LNCAP (cell line): Measurements from ENCODE around the gene NLRP6.

ENCODE experiments used
- TF ChIP-seq, protein P1 (sequence below): fragments of 450-650 bp; IDR thresholded peaks from 2 replicates; pipeline ENCODE4 v1.5.1; 2017; ENCODE audit warnings: mild to moderate bottlenecking

Gene NLRP6

DNA sequence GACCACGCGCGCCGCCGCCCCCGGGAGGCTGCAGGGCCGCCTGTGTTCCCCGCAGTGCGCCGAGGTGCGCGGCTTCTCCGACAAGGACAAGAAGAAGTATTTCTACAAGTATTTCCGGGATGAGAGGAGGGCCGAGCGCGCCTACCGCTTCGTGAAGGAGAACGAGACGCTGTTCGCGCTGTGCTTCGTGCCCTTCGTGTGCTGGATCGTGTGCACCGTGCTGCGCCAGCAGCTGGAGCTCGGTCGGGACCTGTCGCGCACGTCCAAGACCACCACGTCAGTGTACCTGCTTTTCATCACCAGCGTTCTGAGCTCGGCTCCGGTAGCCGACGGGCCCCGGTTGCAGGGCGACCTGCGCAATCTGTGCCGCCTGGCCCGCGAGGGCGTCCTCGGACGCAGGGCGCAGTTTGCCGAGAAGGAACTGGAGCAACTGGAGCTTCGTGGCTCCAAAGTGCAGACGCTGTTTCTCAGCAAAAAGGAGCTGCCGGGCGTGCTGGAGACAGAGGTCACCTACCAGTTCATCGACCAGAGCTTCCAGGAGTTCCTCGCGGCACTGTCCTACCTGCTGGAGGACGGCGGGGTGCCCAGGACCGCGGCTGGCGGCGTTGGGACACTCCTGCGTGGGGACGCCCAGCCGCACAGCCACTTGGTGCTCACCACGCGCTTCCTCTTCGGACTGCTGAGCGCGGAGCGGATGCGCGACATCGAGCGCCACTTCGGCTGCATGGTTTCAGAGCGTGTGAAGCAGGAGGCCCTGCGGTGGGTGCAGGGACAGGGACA, 2.7 kb downstream of the NLRP6 start:
- TF ChIP-seq, protein P1, sequence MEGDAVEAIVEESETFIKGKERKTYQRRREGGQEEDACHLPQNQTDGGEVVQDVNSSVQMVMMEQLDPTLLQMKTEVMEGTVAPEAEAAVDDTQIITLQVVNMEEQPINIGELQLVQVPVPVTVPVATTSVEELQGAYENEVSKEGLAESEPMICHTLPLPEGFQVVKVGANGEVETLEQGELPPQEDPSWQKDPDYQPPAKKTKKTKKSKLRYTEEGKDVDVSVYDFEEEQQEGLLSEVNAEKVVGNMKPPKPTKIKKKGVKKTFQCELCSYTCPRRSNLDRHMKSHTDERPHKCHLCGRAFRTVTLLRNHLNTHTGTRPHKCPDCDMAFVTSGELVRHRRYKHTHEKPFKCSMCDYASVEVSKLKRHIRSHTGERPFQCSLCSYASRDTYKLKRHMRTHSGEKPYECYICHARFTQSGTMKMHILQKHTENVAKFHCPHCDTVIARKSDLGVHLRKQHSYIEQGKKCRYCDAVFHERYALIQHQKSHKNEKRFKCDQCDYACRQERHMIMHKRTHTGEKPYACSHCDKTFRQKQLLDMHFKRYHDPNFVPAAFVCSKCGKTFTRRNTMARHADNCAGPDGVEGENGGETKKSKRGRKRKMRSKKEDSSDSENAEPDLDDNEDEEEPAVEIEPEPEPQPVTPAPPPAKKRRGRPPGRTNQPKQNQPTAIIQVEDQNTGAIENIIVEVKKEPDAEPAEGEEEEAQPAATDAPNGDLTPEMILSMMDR: no peak

DNA sequence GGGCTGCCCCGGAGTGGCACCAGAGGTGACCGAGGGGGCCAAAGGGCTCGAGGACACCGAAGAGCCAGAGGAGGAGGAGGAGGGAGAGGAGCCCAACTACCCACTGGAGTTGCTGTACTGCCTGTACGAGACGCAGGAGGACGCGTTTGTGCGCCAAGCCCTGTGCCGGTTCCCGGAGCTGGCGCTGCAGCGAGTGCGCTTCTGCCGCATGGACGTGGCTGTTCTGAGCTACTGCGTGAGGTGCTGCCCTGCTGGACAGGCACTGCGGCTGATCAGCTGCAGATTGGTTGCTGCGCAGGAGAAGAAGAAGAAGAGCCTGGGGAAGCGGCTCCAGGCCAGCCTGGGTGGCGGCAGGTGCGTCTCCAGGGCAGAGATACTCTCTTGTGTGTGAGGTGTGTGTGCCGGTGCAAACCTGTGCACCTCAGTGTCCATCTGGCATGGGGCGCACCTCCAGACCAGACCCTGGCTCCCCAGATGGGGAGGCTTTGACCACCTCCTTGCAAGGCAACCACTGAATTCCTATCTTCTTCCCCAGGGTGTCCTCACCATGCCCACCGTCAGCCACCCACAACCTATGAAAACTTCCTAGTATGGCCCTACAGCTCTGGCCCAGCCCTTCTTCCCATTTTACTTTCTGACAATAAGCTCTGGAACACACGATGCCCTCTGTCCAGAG, 3.4 kb downstream of the NLRP6 start:
- TF ChIP-seq, protein P1: no peak

DNA sequence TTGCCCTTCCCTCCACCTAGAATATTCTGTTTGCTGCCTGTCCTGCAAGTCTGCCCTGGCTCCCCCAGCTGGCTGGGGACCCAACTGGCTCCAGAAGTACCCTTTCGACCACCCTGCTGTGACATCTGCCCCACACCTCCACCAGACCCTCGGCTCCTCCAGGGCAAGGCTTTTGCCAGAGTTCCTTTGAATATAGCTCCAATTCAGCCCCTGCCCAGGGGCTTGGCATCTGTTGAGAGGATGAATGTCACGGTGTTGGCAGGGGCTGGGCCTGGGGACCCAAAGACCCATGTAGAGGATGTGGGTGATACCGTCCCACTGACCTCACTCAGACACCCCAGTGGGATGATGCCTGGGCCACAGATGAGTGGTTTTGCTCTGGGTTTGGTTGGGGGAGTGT, 4.0 kb downstream of the NLRP6 start:
- TF ChIP-seq, protein P1: no peak

DNA sequence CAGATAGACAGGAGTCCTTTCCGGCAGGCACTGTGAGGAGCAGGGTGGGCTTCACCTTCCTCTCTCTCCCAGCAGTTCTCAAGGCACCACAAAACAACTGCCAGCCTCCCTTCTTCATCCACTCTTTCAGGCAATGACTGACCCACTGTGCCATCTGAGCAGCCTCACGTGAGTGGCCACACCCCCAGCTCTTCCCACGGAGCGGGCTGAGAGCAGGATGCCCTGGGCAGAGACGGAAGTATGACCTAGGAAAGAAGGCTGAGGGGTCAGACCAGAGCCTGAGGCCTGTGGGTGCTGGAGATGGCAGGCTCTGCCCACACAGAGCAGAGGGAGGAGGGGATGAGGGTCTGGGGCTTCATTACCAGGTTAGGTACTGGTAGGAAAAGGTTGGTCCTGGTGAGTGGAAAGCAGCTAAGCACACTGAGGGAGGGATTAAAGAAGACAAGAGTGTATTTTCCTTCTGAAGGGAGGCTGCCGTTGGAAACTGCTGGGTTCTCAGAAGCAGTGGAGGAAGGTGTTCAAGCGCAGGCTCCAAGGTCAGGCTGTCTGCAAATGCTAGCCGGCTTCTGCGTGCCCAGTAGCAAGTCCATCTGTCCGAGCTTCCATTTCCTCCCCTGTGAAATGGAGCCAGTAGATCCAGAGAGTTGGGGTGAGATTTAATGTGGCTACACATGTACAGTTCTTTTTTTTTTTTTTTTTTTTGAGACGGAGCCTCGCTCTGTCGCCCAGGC, 4.6 kb downstream of the NLRP6 start:
- TF ChIP-seq, protein P1: no peak

DNA sequence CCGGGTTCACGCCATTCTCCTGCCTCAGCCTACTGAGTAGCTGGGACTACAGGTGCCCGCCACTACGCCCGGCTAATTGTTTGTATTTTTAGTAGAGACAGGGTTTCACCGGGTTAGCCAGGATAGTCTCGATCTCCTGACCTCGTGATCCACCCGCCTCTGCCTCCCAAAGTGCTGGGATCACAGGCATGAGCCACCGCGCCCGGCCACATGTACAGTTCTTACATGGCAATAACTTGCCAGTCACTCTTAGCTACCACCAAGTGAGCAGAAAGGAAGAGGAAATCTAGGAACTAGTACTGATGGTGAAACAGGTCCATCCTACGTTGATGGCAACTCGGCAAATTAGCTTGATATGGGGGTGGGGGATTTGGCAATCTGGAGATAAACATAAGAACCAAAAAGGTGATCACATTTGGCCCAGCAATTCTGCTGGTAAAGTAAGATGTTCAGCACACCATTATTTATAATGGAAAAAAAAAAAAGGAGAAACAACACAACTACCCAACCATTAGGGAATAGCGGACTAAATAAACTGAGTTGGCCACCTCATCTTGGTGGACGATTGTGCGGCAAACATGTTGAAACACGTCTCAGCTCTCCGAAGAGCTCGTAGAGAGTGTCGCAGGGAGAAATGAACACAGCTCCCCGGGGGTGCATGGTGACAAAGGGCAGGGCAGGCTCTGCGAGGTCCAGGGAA, 5.3 kb downstream of the NLRP6 start:
- TF ChIP-seq, protein P1: no peak

DNA sequence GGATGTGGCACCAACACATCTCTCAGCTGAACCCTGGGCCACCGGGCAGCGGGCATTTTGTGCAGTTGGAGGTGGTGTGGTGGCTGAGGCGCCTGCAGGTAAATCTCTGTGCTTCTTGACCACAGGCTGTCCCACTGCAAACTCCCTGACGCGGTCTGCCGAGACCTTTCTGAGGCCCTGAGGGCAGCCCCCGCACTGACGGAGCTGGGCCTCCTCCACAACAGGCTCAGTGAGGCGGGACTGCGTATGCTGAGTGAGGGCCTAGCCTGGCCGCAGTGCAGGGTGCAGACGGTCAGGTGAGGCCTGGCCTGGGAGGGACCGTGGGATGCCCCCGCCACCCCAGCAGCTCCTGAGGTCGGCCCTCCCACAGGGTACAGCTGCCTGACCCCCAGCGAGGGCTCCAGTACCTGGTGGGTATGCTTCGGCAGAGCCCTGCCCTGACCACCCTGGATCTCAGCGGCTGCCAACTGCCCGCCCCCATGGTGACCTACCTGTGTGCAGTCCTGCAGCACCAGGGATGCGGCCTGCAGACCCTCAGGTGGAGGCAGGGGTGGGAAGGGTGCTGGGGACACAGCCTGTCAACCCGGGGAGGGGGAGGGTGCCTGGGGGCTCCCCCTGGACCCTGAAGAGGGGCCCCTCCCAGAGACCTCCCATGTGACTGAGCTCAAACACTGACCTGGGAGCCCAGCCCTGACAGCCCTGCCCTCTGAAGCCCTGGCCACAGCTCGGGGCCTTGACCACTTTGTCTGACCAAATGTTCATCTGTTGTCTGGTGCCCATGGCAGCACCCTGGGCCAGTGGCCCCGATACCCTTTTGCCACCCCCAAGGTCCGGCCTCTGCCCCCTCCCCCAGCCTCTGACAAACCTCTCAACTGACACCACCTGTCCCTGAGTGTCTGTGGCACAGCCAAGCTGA, 6.2 kb downstream of the NLRP6 start:
- TF ChIP-seq, protein P1: no peak
